Vagina (tissue), 2 donors: Measurements from ENCODE around the gene ATP6V1E1. TPM values are rescaled to one million over a fixed set of nuclear protein-coding genes. Genes with fewer than 3 reads are reported as not detected.
"Not testable (repeated sequence)": the region's sequence is repeated elsewhere in the genome, so short reads cannot be mapped to it uniquely, and the experiment has no call there.

Experiments
- DNase-seq, 2 donors: peaks; one replicate each; pipeline ENCODE4 v3.0.0-alpha.2; 2017; ENCODE audit errors: extremely low spot score in 2 of 2
- H3K27ac ChIP-seq: fragments of 200-600 bp; sonication (generic); one replicate; pipeline ENCODE4 v1.5.1; 2019
- H3K27me3 ChIP-seq: fragments of 200-600 bp; sonication (generic); one replicate; pipeline ENCODE4 v1.5.1; 2019
- H3K36me3 ChIP-seq, 2 donors: fragments of 200-600 bp; sonication (generic); one replicate each; pipeline ENCODE4 v1.5.1; 2017 to 2019
- H3K4me1 ChIP-seq: fragments of 200-600 bp; sonication (generic); one replicate; pipeline ENCODE4 v1.5.1; 2019
- H3K4me3 ChIP-seq, 2 donors: fragments of 200-600 bp; sonication (generic); 1 replicate in 1 of 2; 2 replicates in 1 of 2; pipeline ENCODE4 v1.5.1; 2016 to 2019
- H3K9me3 ChIP-seq: fragments of 200-600 bp; sonication (generic); one replicate; pipeline ENCODE4 v1.5.1; 2019
- POLR2A ChIP-seq, 2 donors: fragments of 450-650 bp; IDR thresholded peaks; one replicate each; pipeline ENCODE4 v1.6.1; 2017; ENCODE audit warnings: antibody characterized with exemption in 2 of 2, mild to moderate bottlenecking in 2 of 2, moderate library complexity in 2 of 2
- POLR2AphosphoS5 ChIP-seq, 2 donors: sonication (generic); formaldehyde crosslinking; IDR thresholded peaks; one replicate each; pipeline ENCODE4 v1.9.0; 2017; ENCODE audit warnings: antibody characterized with exemption in 2 of 2, mild to moderate bottlenecking in 2 of 2, low read depth in 1 of 2; ENCODE audit not compliant: insufficient read depth in 1 of 2
- intact Hi-C: fragments of 100-400 bp; cut with DNase I; formaldehyde crosslinking; loops from one replicate; pipeline ENCODE4 v1.15.1; 2023
- total RNA-seq: library from RNA; depleted of rRNA; stranded (reverse); fragments of >200 nt; gene quantifications from one replicate; pipeline ENCODE4 v1.2.3, GENCODE V29; 2016
- TF ChIP-seq, protein P1 (sequence below), 3 experiments: fragments of 450-650 bp in 2 of 3; fragments of 200-600 bp in 1 of 3; sonication (generic) in 1 of 3; IDR thresholded peaks; one replicate each; pipeline ENCODE4 v1.5.1; 2017 to 2019; ENCODE audit warnings: antibody characterized with exemption in 3 of 3, mild to moderate bottlenecking in 2 of 3, moderate library complexity in 2 of 3

The ATP6V1E1 gene
- total RNA-seq, result 88.9 TPM

DNA sequence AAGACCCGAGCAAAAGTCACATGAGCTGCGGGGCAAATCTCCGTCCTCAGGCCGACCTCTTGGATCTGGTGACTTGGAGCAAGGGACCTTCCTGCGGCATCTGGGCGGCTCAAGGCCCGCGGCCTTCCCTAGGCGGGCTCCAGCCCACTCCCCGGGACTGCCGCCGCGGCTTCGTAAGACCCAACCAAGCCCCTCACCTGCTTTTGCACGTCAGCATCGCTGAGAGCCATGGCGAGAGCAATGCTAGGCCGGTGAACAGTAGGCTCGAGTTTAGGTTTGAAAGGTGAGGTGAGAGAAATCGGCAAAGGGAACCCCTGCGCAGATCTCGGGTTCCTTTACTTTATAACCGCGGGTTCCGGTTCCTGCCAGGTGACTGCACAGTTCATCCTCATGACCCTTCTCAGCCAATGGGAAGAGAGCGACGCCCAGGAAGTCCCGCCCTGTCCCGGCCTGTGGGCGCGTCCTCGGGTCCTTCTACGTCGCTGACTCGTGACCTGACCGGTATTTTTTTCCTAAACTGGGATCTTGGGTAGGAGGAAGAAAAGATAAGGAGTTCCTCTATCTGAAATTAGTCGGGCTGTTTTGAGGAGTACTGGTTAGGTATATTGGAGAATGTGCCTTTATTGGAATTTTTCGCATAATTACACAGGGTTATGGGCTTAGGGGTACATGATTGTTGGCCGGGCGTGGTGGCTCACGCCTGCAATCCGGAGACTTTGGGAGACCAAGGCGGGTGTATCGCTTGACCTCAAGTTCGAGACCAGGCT lies at the start of gene ATP6V1E1:
Gene ATP6V1E1 (minus strand): TSS at position 344 of the 767 bp plus-strand sequence. CDS start 114 bp downstream, at position 230.
- H3K4me1 ChIP-seq, result peaks cover 36% of the 10 kb centered on the region
- TF ChIP-seq, protein P1, sequence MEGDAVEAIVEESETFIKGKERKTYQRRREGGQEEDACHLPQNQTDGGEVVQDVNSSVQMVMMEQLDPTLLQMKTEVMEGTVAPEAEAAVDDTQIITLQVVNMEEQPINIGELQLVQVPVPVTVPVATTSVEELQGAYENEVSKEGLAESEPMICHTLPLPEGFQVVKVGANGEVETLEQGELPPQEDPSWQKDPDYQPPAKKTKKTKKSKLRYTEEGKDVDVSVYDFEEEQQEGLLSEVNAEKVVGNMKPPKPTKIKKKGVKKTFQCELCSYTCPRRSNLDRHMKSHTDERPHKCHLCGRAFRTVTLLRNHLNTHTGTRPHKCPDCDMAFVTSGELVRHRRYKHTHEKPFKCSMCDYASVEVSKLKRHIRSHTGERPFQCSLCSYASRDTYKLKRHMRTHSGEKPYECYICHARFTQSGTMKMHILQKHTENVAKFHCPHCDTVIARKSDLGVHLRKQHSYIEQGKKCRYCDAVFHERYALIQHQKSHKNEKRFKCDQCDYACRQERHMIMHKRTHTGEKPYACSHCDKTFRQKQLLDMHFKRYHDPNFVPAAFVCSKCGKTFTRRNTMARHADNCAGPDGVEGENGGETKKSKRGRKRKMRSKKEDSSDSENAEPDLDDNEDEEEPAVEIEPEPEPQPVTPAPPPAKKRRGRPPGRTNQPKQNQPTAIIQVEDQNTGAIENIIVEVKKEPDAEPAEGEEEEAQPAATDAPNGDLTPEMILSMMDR (IDR thresholded peaks at IDR 0.05), result no peak
- TF ChIP-seq POLR2A (IDR thresholded peaks at IDR 0.05), result peak in 1 of 2 donors; percentile 71
- peak; percentile 95 to 100 for TF ChIP-seq POLR2AphosphoS5 (IDR thresholded peaks at IDR 0.05; ENCODE audit: insufficient read depth in 1 of 2, low read depth in 1 of 2)
- peak; percentile 97 to 99 for DNase-seq
- peak within 1 kb of the TSS; percentile 86 to 90 for H3K4me3 ChIP-seq
- intact Hi-C loops, result loop anchor here (5.0 kb wide), 1 partner anchor 56 kb away; no protein-coding TSS in a partner anchor
- no peaks in the 10 kb centered on the region for H3K27me3 ChIP-seq
- no peaks in the 10 kb centered on the region for H3K9me3 ChIP-seq
- no peaks in the 10 kb centered on the region for H3K36me3 ChIP-seq
- peak within 1 kb of the TSS; percentile 93 for H3K27ac ChIP-seq

DNA sequence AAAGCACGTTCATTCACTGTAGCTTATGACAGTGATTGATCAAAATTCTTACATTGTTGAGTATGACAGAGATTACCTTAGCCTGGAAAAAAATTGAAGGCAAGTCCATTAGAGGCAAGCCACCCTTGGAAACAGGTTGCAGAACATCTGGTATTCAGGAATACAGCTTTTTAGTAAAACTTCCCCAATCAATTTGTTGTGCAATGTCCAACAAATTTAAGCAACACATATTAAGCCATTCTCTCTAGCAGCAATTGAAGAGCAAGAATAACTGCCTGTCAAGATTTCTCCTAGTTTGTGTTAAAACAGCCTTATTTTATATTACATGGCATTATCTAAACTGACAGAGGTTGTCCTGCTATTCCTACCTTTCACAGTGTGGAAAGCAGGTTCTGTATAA lies 47.0 kb upstream of the ATP6V1E1 start:
- no peak overlapping the region for H3K4me3 ChIP-seq
- H3K27ac ChIP-seq, result no peak overlapping the region
- H3K9me3 ChIP-seq, result no peaks in the 10 kb centered on the region
- intact Hi-C loops, result no loop called here
- DNase-seq, result no peak
- H3K36me3 ChIP-seq, result no peaks in the 10 kb centered on the region
- H3K4me1 ChIP-seq, result peaks cover 13% of the 10 kb centered on the region
- TF ChIP-seq POLR2A (IDR thresholded peaks at IDR 0.05) (no peak), POLR2AphosphoS5 (IDR thresholded peaks at IDR 0.05; ENCODE audit: insufficient read depth in 1 of 2, low read depth in 1 of 2) (no peak)
- TF ChIP-seq, protein P1 (IDR thresholded peaks at IDR 0.05), result no peak
- H3K27me3 ChIP-seq, result no peaks in the 10 kb centered on the region

DNA sequence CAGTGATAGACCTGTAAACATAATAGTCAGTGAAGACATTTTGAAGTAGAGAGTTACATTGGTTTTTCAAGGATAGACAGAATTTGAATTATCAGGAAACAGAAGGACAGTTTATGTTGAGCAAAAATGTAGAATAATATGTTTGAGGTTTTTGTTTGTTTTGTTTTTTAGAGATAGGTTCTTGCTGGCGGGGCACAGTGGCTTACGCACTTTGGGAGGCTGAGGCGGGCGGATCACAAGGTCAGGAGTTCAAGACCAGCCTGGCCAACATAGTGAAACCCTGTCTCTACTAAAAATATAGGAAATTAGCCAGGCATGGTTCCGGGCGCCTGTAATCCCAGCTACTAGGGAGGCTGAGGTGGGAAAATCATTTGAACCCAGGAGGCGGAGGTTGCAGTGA lies 45.6 kb upstream of the ATP6V1E1 start:
- peaks cover 13% of the 10 kb centered on the region for H3K4me1 ChIP-seq

DNA sequence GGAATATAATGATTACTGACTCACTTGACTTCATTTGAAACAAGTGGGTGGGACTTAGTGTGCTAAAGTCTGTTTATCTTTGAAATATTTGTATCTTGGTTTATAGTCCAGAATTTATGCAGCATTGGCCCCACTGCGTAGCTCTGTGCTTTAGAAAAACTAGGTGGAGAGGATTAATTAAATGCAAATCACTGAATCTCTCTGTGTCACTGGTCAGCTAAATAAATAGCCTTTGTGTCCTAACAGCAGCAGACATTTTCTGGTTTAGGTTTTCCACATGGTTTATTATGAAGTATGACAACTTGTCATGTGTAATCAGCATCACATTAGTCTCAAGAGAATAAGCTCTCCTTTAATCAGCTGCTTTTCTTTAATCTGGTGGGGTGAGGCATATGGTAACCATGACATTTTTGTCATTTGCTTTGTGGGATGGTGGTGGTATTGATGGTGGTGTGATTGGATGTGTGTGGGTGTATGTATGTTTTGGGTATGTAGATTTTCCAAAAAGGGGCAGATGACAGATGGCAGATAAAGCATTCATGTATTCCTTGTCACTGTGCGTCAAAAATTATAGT lies 44.0 kb upstream of the ATP6V1E1 start:
- Histone ChIP-seq H3K36me3 (no peaks in the 10 kb centered on the region), H3K27me3 (no peaks in the 10 kb centered on the region), H3K4me1 (peaks cover 13% of the 10 kb centered on the region), H3K4me3 (no peak overlapping the region), H3K27ac (no peak overlapping the region), H3K9me3 (no peaks in the 10 kb centered on the region)
- TF ChIP-seq POLR2AphosphoS5 (IDR thresholded peaks at IDR 0.05; ENCODE audit: insufficient read depth in 1 of 2, low read depth in 1 of 2) (no peak), POLR2A (IDR thresholded peaks at IDR 0.05) (no peak)
- TF ChIP-seq, protein P1 (IDR thresholded peaks at IDR 0.05), result no peak
- DNase-seq, result no peak
- intact Hi-C loops, result no loop called here

More for the DNA sequence above, 45.6 kb upstream of the ATP6V1E1 start:
- Histone ChIP-seq H3K27ac (no peak overlapping the region), H3K4me3 (no peak overlapping the region), H3K9me3 (no peaks in the 10 kb centered on the region), H3K36me3 (no peaks in the 10 kb centered on the region), H3K27me3 (no peaks in the 10 kb centered on the region)
- no peak for DNase-seq
- intact Hi-C loops, result no loop called here
- TF ChIP-seq, protein P1 (IDR thresholded peaks at IDR 0.05), result no peak
- no peak for TF ChIP-seq POLR2AphosphoS5 (IDR thresholded peaks at IDR 0.05; ENCODE audit: insufficient read depth in 1 of 2, low read depth in 1 of 2)
- no peak for TF ChIP-seq POLR2A (IDR thresholded peaks at IDR 0.05)

DNA sequence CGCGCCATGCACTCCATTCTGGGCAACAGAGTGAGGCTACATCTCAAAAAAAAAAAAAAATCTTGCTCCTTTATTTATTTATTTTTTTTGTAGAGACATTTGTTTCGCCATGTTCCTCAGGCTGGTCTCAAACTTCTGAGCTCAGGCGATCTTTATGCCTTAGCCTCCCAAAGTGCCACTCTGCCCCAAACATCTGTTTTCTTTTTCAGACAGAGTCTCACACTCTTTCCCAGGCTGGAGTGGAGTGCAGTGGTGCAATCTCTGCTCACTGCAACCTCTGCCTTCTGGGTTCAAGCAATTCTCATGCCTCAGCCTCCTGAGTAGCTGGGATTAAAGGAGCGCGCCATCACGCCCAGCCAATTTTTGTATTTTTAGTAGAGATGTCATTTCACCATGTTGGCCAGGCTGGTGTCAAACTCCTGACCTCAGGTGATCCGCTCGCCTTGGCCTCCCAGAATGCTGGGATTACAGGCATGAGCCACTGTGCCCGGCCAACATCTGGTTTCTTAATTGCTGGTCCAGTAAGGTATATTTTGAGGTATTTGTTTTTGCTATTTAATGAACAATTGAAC lies 43.1 kb upstream of the ATP6V1E1 start:
- H3K4me3 ChIP-seq, H3K27me3 ChIP-seq, intact Hi-C loops, H3K36me3 ChIP-seq, H3K9me3 ChIP-seq, DNase-seq, H3K27ac ChIP-seq: not testable (repeated sequence)
- peaks cover 13% of the 10 kb centered on the region for H3K4me1 ChIP-seq
